MCF 10A (cell line): ENCODE data around the gene ISM1. TPM values are rescaled to one million over a fixed set of nuclear protein-coding genes. Genes with fewer than 3 reads are reported as not detected.

Source experiments
- BruUV-seq: library from RNA; stranded (reverse); fragments of 400-500 nt; replicated peaks from 2 replicates; lab custom pipeline; 2021; lab: Mats Ljungman, UMichigan
- CTCF ChIA-PET: fragments of 300-600 bp; sonication (Branson Sonifier 250); formaldehyde crosslinking; extraction: SDS; loops from one replicate; lab custom pipeline; 2021; ENCODE audit warnings: antibody characterized with exemption, inconsistent platforms; lab: Yijun Ruan, JAX
- POLR2A ChIA-PET: fragments of 300-600, 350-650 bp; sonication (Branson Sonifier 250); formaldehyde crosslinking; extraction: SDS; loops from one replicate; lab custom pipeline; 2020; ENCODE audit warnings: antibody characterized with exemption, inconsistent platforms; lab: Yijun Ruan, JAX
- DNase-seq: peaks from one replicate; pipeline ENCODE4 v3.0.0-alpha.2; 2018; ENCODE audit not compliant: unreplicated experiment
- H3K27ac Mint-ChIP-seq: one replicate; pipeline ENCODE4 v1.8.0; 2022; ENCODE audit warnings: mild to moderate bottlenecking, low read depth, mixed read lengths; ENCODE audit not compliant: unreplicated experiment
- H3K27me3 Mint-ChIP-seq: one replicate; pipeline ENCODE4 v1.8.0; 2022; ENCODE audit warnings: mixed read lengths; ENCODE audit not compliant: insufficient read depth, unreplicated experiment
- H3K36me3 Mint-ChIP-seq: one replicate; pipeline ENCODE4 v1.8.0; 2022; ENCODE audit warnings: mild to moderate bottlenecking, moderate library complexity, mixed read lengths; ENCODE audit not compliant: insufficient read depth, unreplicated experiment
- H3K4me1 Mint-ChIP-seq: one replicate; pipeline ENCODE4 v1.8.0; 2022; ENCODE audit warnings: mixed read lengths; ENCODE audit not compliant: insufficient read depth, unreplicated experiment
- H3K4me3 Mint-ChIP-seq: one replicate; pipeline ENCODE4 v1.8.0; 2022; ENCODE audit warnings: mild to moderate bottlenecking, moderate library complexity, mixed read lengths; ENCODE audit not compliant: unreplicated experiment
- H3K9me3 Mint-ChIP-seq: one replicate; pipeline ENCODE4 v1.8.0; 2022; ENCODE audit warnings: mixed read lengths; ENCODE audit not compliant: unreplicated experiment
- intact Hi-C: fragments of 100-400 bp; cut with micrococcal nuclease; formaldehyde crosslinking; loops from 2 replicates; pipeline ENCODE4 v1.14.1; 2022
- total RNA-seq: library from RNA; stranded (reverse); gene quantifications from 2 replicates; pipeline ENCODE4 v1.2.3, GENCODE V29; 2022
- TF ChIP-seq, protein P1 (sequence below): fragments of 200-600 bp; IDR thresholded peaks from one replicate; pipeline ENCODE4 v1.8.0; 2022; ENCODE audit warnings: antibody characterized with exemption, mild to moderate bottlenecking; ENCODE audit not compliant: unreplicated experiment

The ISM1 gene
- total RNA-seq, 1 experiment from 2014 or later, result 1.0 TPM

DNA sequence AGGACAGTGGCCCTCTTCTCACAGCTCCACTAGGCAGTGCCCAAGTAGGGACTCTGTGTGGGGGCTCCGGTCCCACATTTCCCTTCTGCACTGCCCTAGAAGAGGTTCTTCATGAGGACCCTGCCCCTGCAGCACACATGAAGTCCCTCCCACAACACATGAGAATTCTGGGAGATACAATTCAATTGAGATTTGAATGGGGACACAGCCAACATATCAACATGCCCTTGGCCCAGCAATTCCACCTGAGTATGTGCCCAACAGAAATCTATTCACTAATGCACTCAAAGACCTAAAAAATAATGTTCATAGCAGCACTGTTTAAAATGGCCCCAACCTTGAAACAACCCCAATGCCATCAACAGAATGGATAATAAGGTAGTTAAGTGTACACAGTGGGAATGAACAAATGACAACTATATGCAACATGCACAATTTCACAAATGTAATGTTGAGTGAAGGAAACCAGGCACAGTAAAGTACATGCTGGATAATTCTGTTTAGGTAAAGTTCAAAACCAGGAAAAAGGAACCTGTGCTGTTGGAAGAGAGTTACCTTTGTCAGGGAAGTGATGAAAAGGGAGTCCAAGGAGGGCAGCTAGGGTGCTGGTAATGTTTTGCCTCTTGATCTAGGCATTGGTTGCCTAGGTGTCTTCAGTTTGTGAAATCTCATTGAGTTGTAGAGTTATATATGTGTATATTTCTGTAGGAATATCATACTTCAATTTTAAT is 16.1 kb downstream of the ISM1 start:
- intact Hi-C loops, result no loop called here

DNA sequence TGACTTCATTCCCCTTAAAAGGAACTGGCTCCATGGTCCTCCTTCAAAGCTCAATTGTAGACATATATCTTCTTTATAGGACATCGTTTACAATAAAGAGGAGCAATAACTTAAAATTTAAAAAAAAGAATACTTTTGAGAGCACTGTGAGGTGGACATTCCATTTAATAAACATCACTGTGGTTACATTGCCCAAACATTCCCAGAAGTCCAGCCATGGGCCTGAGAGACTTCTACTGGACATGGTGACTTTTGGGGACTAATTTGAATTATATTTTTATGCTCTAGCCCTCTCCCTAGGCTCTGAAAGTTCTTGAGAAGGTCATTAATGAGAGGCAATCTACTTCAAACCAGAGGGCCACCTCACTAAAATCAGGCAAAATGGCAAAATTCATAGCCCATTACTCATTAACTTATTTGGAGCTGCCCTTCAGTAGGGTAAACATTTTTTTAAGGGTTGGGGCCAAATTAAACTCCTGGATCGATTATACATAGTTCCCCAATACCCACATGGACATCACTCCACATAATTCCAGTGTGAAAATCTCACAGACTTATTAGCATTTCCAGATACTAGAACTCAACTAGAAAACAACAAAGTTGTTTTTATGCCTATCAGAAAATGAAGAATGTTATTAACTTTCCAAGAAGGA is 17.1 kb downstream of the ISM1 start:
- Mint-ChIP-seq H3K36me3 (no peaks in the 10 kb centered on the region), H3K9me3 (no peaks in the 10 kb centered on the region), H3K27ac (no peak overlapping the region), H3K4me1 (no peaks in the 10 kb centered on the region), H3K4me3 (no peak overlapping the region), H3K27me3 (no peaks in the 10 kb centered on the region)
- TF ChIP-seq, protein P1, sequence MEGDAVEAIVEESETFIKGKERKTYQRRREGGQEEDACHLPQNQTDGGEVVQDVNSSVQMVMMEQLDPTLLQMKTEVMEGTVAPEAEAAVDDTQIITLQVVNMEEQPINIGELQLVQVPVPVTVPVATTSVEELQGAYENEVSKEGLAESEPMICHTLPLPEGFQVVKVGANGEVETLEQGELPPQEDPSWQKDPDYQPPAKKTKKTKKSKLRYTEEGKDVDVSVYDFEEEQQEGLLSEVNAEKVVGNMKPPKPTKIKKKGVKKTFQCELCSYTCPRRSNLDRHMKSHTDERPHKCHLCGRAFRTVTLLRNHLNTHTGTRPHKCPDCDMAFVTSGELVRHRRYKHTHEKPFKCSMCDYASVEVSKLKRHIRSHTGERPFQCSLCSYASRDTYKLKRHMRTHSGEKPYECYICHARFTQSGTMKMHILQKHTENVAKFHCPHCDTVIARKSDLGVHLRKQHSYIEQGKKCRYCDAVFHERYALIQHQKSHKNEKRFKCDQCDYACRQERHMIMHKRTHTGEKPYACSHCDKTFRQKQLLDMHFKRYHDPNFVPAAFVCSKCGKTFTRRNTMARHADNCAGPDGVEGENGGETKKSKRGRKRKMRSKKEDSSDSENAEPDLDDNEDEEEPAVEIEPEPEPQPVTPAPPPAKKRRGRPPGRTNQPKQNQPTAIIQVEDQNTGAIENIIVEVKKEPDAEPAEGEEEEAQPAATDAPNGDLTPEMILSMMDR, result no peak
- no TSS peak for BruUV-seq
- POLR2A ChIA-PET, result no interaction called here
- CTCF ChIA-PET, result interaction anchor here (0.7 kb wide), 1 partner anchor 10 kb away, joined by 4 read pairs; no protein-coding TSS in a partner anchor
- DNase-seq, result no peak
- intact Hi-C loops, result no loop called here

More for the DNA sequence above, 16.1 kb downstream of the ISM1 start:
- ChIA-PET CTCF (interaction anchor here (0.7 kb wide), 1 partner anchor 65 kb away, joined by 6 read pairs; no protein-coding TSS in a partner anchor), POLR2A (no interaction called here)
- Mint-ChIP-seq H3K27ac (no peak overlapping the region), H3K27me3 (no peaks in the 10 kb centered on the region), H3K4me3 (no peak overlapping the region), H3K9me3 (no peaks in the 10 kb centered on the region), H3K4me1 (no peaks in the 10 kb centered on the region), H3K36me3 (no peaks in the 10 kb centered on the region)
- DNase-seq, result no peak
- no TSS peak for BruUV-seq
- TF ChIP-seq, protein P1, result no peak

DNA sequence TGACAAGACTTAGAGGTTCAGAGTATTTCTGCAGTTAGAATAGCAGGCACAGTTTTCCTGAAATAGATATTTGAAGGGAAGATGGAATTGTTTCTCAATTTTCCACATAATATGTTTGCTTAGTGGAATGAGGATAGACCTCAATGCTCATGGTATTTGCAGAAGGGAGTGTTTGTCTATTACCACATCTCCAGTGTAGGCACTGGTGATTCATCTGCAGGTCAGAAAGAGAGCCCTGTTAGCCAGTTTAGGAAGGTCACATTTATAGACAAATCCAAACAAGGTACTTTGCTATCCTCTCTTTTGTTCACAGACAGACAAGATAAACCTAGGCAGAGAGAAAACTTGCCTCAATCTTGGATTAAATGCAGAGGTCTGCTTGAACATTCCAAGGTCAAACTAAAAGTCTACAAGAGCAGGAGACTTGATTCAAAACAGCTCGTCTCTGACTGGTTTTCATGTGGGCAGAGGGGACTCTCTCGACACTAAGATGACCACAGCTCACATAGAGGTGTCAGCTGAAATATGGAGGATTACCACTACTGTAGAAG is 22.8 kb downstream of the ISM1 start:
- ChIA-PET CTCF (interaction anchor here (0.6 to 1.3 kb wide), 9 partner anchors 16 to 320 kb away, joined by 3 to 5 read pairs (median 4); no protein-coding TSS in a partner anchor), POLR2A (interaction anchor here (0.8 to 2.1 kb wide), 3 partner anchors 29 to 41 kb away, joined by 3 to 5 read pairs (median 4); no protein-coding TSS in a partner anchor)
- intact Hi-C loops, result no loop called here
- H3K9me3 Mint-ChIP-seq, result no peaks in the 10 kb centered on the region
- H3K4me1 Mint-ChIP-seq, result peaks cover 20% of the 10 kb centered on the region
- no peaks in the 10 kb centered on the region for H3K27me3 Mint-ChIP-seq
- TF ChIP-seq, protein P1, result no peak
- no peak overlapping the region for H3K4me3 Mint-ChIP-seq
- no TSS peak for BruUV-seq
- H3K27ac Mint-ChIP-seq, result no peak overlapping the region
- H3K36me3 Mint-ChIP-seq, result no peaks in the 10 kb centered on the region
- DNase-seq, result peak; percentile 62

DNA sequence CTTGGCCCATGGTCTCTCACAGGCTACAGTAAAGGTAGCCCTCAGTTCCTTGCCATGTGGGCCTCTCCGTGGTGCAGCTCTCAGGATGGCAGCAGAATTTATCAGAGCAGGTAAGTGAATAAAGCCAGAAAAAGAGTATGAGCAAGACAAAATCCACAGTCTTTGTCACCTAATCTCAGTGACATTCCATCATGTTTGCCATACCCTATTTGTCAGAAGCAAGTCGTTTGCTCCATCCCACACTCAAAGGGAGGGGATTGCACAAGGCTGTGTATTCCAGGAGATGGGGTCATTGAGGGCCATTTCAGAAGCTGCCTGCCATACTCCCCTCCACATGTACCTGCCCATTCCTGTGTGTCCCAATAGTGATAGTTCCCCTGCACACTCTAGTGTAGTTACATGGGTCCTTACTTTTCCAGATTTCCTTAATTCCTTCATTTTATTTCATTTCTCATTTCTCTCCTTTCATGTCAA is 24.2 kb downstream of the ISM1 start:
- H3K4me3 Mint-ChIP-seq, result no peak overlapping the region
- peaks cover 20% of the 10 kb centered on the region for H3K4me1 Mint-ChIP-seq
- no peaks in the 10 kb centered on the region for H3K27me3 Mint-ChIP-seq
- no peak for DNase-seq
- no TSS peak for BruUV-seq
- intact Hi-C loops, result no loop called here
- no peaks in the 10 kb centered on the region for H3K9me3 Mint-ChIP-seq
- CTCF ChIA-PET, result no interaction called here
- TF ChIP-seq, protein P1, result no peak
- no peak overlapping the region for H3K27ac Mint-ChIP-seq
- H3K36me3 Mint-ChIP-seq, result no peaks in the 10 kb centered on the region
- POLR2A ChIA-PET, result interaction anchor here (2.1 kb wide), 1 partner anchor 40 kb away, joined by 5 read pairs; no protein-coding TSS in a partner anchor
